Natural killer cell treated with Interleukin-12 subunit alpha and Interleukin-12 subunit beta and Interleukin-15 and Interleukin-18, amount 100 ng/mL, for 72 hours (primary cell): ENCODE data around the gene ADCY3. TPM values are rescaled to one million over a fixed set of nuclear protein-coding genes. Genes with fewer than 3 reads are reported as not detected.
A peak's percentile ranks its signal among the peaks of the same experiment; 100 is the strongest.

Experiments used
- ATAC-seq, 2 donors: fragments of 150-1000 bp; cut with Tn5 transposase in 1 of 2; sonication (Bioruptor Pico), chemical (Tn5 transposase) in 1 of 2; 2 replicates each; pipeline ENCODE4 v1.10.0; 2021
- DNase-seq: peaks from one replicate; pipeline ENCODE4 v3.0.0; 2022; ENCODE audit warnings: low spot score
- H3K27ac Mint-ChIP-seq, 2 donors: 1 replicate in 1 of 2; 2 replicates in 1 of 2; pipeline ENCODE4 v1.8.0; 2022; ENCODE audit warnings: mixed read lengths in 2 of 2, mild to moderate bottlenecking in 1 of 2, moderate library complexity in 1 of 2
- H3K27me3 Mint-ChIP-seq, 2 donors: 1 replicate in 1 of 2; 2 replicates in 1 of 2; pipeline ENCODE4 v1.8.0; 2022; ENCODE audit warnings: mixed read lengths in 2 of 2
- H3K36me3 Mint-ChIP-seq: one replicate; pipeline ENCODE4 v1.8.0; 2022; ENCODE audit warnings: mixed read lengths
- H3K4me1 Mint-ChIP-seq, 2 donors: 1 replicate in 1 of 2; 2 replicates in 1 of 2; pipeline ENCODE4 v1.8.0; 2022; ENCODE audit warnings: low read depth in 2 of 2, mixed read lengths in 2 of 2, mild to moderate bottlenecking in 1 of 2
- H3K4me3 Mint-ChIP-seq: one replicate; pipeline ENCODE4 v1.8.0; 2022; ENCODE audit warnings: mixed read lengths
- H3K9me3 Mint-ChIP-seq: 2 replicates; pipeline ENCODE4 v1.8.0; 2022; ENCODE audit warnings: mixed read lengths
- total RNA-seq, 2 donors: library from RNA; stranded (reverse); gene quantifications; one replicate each; pipeline ENCODE4 v1.2.3, GENCODE V29; 2022

The ADCY3 gene
- total RNA-seq, 2 donors from 2014 or later: 23.3 to 71.9 TPM

GRCh38 chr2:24872344-24873115, 47.5 kb downstream of the ADCY3 start:
- H3K27ac Mint-ChIP-seq: no peak overlapping the region
- H3K9me3 Mint-ChIP-seq: no peaks in the 10 kb centered on the region
- no peak for DNase-seq
- H3K27me3 Mint-ChIP-seq: no peaks in the 10 kb centered on the region
- ATAC-seq: peak; percentile 44 to 46
- no peaks in the 10 kb centered on the region for H3K4me1 Mint-ChIP-seq
- H3K36me3 Mint-ChIP-seq: no peaks in the 10 kb centered on the region
- no peak overlapping the region for H3K4me3 Mint-ChIP-seq

GRCh38 chr2:24871852-24872333, 48.1 kb downstream of the ADCY3 start:
- DNase-seq: no peak
- ATAC-seq: no peak
- no peaks in the 10 kb centered on the region for H3K36me3 Mint-ChIP-seq
- H3K27me3 Mint-ChIP-seq: no peaks in the 10 kb centered on the region
- peaks cover 0 to under 1% of the 10 kb centered on the region in 2 donors for H3K4me1 Mint-ChIP-seq
- H3K27ac Mint-ChIP-seq: no peak overlapping the region
- no peak overlapping the region for H3K4me3 Mint-ChIP-seq
- H3K9me3 Mint-ChIP-seq: no peaks in the 10 kb centered on the region

- no peak for DNase-seq
- Mint-ChIP-seq H3K27me3 (no peaks in the 10 kb centered on the region), H3K4me3 (no peak overlapping the region), H3K36me3 (no peaks in the 10 kb centered on the region), H3K9me3 (no peaks in the 10 kb centered on the region), H3K27ac (no peak overlapping the region), H3K4me1 (peaks cover 0 to 5% of the 10 kb centered on the region in 2 donors)
- ATAC-seq: no peak
These were observed 48.9 kb downstream of the ADCY3 start for GRCh38 chr2:24870891-24871705.

- no peak overlapping the region for H3K27ac Mint-ChIP-seq
- no peaks in the 10 kb centered on the region for H3K9me3 Mint-ChIP-seq
- ATAC-seq: no peak
- H3K4me3 Mint-ChIP-seq: no peak overlapping the region
- H3K4me1 Mint-ChIP-seq: peaks cover 0 to 5% of the 10 kb centered on the region in 2 donors
- no peaks in the 10 kb centered on the region for H3K27me3 Mint-ChIP-seq
- no peaks in the 10 kb centered on the region for H3K36me3 Mint-ChIP-seq
- DNase-seq: no peak
These were observed 49.6 kb downstream of the ADCY3 start for GRCh38 chr2:24870440-24870839.

- Mint-ChIP-seq H3K27me3 (no peaks in the 10 kb centered on the region), H3K4me1 (peaks cover 0 to 5% of the 10 kb centered on the region in 2 donors), H3K4me3 (no peak overlapping the region), H3K27ac (no peak overlapping the region), H3K36me3 (no peaks in the 10 kb centered on the region), H3K9me3 (no peaks in the 10 kb centered on the region)
- no peak for ATAC-seq
- DNase-seq: no peak
These were observed 53.1 kb downstream of the ADCY3 start for GRCh38 chr2:24866946-24867345.

- no peak for DNase-seq
- Mint-ChIP-seq H3K36me3 (no peaks in the 10 kb centered on the region), H3K4me3 (no peak overlapping the region), H3K27me3 (no peaks in the 10 kb centered on the region), H3K27ac (no peak overlapping the region), H3K9me3 (no peaks in the 10 kb centered on the region), H3K4me1 (peaks cover 0 to 5% of the 10 kb centered on the region in 2 donors)
- ATAC-seq: no peak
These were observed 56.4 kb downstream of the ADCY3 start for GRCh38 chr2:24863641-24864040.

GRCh38 chr2:24861500-24861899, 58.5 kb downstream of the ADCY3 start:
- ATAC-seq (no peak), DNase-seq (no peak)
- H3K4me3 Mint-ChIP-seq: no peak overlapping the region
- no peak overlapping the region for H3K27ac Mint-ChIP-seq
- peaks cover 0 to under 1% of the 10 kb centered on the region in 2 donors for H3K4me1 Mint-ChIP-seq
- no peaks in the 10 kb centered on the region for H3K9me3 Mint-ChIP-seq
- H3K36me3 Mint-ChIP-seq: no peaks in the 10 kb centered on the region
- H3K27me3 Mint-ChIP-seq: no peaks in the 10 kb centered on the region

GRCh38 chr2:24860631-24861030, 59.4 kb downstream of the ADCY3 start:
- no peak overlapping the region for H3K4me3 Mint-ChIP-seq
- no peaks in the 10 kb centered on the region for H3K4me1 Mint-ChIP-seq
- no peaks in the 10 kb centered on the region for H3K27me3 Mint-ChIP-seq
- DNase-seq (no peak), ATAC-seq (no peak)
- H3K9me3 Mint-ChIP-seq: no peaks in the 10 kb centered on the region
- no peak overlapping the region for H3K27ac Mint-ChIP-seq
- no peaks in the 10 kb centered on the region for H3K36me3 Mint-ChIP-seq

- Mint-ChIP-seq H3K4me3 (no peak overlapping the region), H3K27me3 (no peaks in the 10 kb centered on the region), H3K9me3 (no peaks in the 10 kb centered on the region), H3K4me1 (no peaks in the 10 kb centered on the region), H3K36me3 (no peaks in the 10 kb centered on the region), H3K27ac (no peak overlapping the region)
- DNase-seq (no peak), ATAC-seq (no peak)
These were observed 60.0 kb downstream of the ADCY3 start for GRCh38 chr2:24859968-24860600.

GRCh38 chr2:24858996-24859395, 61.0 kb downstream of the ADCY3 start:
- no peaks in the 10 kb centered on the region for H3K36me3 Mint-ChIP-seq
- H3K27ac Mint-ChIP-seq: no peak overlapping the region
- DNase-seq (no peak), ATAC-seq (no peak)
- no peak overlapping the region for H3K4me3 Mint-ChIP-seq
- no peaks in the 10 kb centered on the region for H3K4me1 Mint-ChIP-seq
- H3K9me3 Mint-ChIP-seq: no peaks in the 10 kb centered on the region
- no peaks in the 10 kb centered on the region for H3K27me3 Mint-ChIP-seq

GRCh38 chr2:24857746-24858145, 62.3 kb downstream of the ADCY3 start:
- Mint-ChIP-seq H3K36me3 (no peaks in the 10 kb centered on the region), H3K27me3 (no peaks in the 10 kb centered on the region), H3K4me1 (no peaks in the 10 kb centered on the region), H3K9me3 (no peaks in the 10 kb centered on the region), H3K4me3 (no peak overlapping the region), H3K27ac (no peak overlapping the region)
- DNase-seq: no peak
- ATAC-seq: no peak

GRCh38 chr2:24856791-24857211, 63.2 kb downstream of the ADCY3 start:
- Mint-ChIP-seq H3K27me3 (no peaks in the 10 kb centered on the region), H3K27ac (no peak overlapping the region), H3K4me3 (no peak overlapping the region), H3K4me1 (no peaks in the 10 kb centered on the region), H3K9me3 (no peaks in the 10 kb centered on the region), H3K36me3 (no peaks in the 10 kb centered on the region)
- DNase-seq (no peak), ATAC-seq (peak in 1 of 2 donors; percentile 17)

- no peak for DNase-seq
- H3K27ac Mint-ChIP-seq: no peak overlapping the region
- no peaks in the 10 kb centered on the region for H3K4me1 Mint-ChIP-seq
- H3K4me3 Mint-ChIP-seq: no peak overlapping the region
- no peaks in the 10 kb centered on the region for H3K36me3 Mint-ChIP-seq
- no peaks in the 10 kb centered on the region for H3K9me3 Mint-ChIP-seq
- H3K27me3 Mint-ChIP-seq: no peaks in the 10 kb centered on the region
- no peak for ATAC-seq
These were observed 64.3 kb downstream of the ADCY3 start for GRCh38 chr2:24855726-24856125.
